GM19324 (cell line): ENCODE measurements around the gene SELPLG.
"Not testable (repeated sequence)": the region's sequence is repeated elsewhere in the genome, so short reads cannot be mapped to it uniquely, and the experiment has no call there.

Experiments
- ATAC-seq: cut with Tn5 transposase; IDR thresholded peaks from one replicate; pipeline ENCODE4 v1.9.1; 2021; ENCODE audit warnings: mild to moderate bottlenecking, moderate library complexity; ENCODE audit not compliant: unreplicated experiment, low FRiP score

The SELPLG gene

GRCh38 chr12:108592033-108592909 lies 41.4 kb downstream of the SELPLG start:
- no peak for ATAC-seq

GRCh38 chr12:108591267-108591980 lies 42.3 kb downstream of the SELPLG start:
- no peak for ATAC-seq

- ATAC-seq = not testable (repeated sequence)
Measured at GRCh38 chr12:108590463-108590862, 43.2 kb downstream of the SELPLG start.

- ATAC-seq = no peak
Measured at GRCh38 chr12:108589840-108590229, 43.9 kb downstream of the SELPLG start.

- ATAC-seq = no peak
Measured at GRCh38 chr12:108589028-108589839, 44.5 kb downstream of the SELPLG start.

- no peak for ATAC-seq
Measured at GRCh38 chr12:108587826-108588225, 45.9 kb downstream of the SELPLG start.

GRCh38 chr12:108586306-108586705 lies 47.4 kb downstream of the SELPLG start:
- no peak for ATAC-seq

DNA sequence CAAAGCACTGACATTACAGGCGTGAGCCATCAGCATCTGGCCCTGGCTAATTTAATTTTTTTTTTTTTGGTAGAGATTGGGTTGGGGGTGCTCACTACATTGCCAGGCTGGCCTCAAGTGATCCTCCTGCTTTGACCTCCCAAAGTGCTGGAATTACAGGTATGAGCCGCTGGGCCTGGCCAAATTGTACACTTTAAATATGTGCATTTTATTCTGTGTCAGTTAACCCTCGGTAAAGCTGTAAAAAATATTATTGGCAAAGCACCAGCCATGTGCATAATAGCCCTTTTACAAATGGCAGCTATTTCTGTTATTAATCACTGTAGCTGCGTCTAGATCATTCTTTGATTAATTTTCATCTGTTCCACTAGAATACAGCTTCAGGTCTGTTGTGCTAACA lies 47.8 kb downstream of the SELPLG start:
- no peak for ATAC-seq

GRCh38 chr12:108584456-108585065 lies 49.1 kb downstream of the SELPLG start:
- no peak for ATAC-seq

DNA sequence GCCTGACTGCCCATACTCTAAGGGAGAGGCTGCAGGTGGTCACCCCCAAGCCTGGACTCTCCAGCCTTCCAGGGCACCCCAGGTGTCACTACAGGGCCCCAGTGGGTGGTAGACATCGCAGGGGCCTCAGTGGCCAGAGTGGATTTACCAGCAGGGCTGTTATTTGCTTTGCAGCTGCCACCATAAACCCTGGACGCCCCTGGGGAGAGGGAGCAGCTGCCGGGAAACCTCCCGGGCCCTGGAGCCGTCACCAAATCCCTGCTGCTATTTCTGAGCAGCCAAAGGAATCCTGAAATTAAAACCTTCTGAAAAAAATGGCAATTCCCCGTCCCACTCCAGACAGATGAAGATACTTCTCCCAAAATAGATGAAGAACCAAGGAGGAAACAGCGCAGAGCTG lies 49.7 kb downstream of the SELPLG start:
- ATAC-seq = no peak

DNA sequence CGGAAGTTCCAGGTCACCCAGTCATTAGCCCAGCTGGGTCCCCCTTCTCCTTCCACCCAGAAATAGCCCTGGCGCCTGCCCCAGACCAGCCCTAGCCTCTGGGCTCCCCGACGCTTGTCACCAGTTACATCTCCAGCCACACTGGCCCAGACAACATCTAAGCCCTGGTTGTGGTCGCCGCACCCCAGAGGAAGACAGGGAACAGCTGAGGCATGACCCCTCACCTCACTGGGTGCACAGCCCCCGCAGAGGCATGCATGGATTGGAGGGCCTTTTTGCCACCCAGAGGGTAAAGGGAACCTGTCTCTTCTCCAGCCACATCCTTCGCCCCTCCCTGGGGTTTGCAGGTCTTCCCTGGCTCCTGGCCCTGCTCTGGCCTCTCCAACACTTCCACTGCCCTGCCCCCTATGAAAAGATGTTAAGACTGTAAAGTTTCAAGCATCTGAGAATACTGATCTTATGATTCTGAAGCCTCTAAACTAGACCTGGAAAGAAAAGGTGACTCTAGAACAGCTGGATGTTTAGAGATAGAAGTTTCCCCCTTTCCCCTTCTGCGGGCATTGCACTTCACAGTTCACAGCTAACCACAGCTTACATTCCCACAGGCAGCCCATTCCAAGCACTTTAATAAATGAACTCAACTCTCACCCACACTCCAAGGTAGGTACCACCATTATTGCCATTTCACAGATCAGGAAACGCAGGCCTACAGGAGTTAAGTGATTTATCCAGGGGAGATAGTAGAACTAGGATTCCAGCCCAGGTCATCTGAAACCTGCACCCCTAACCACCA lies 50.5 kb downstream of the SELPLG start:
- no peak for ATAC-seq

GRCh38 chr12:108582509-108582908 lies 51.2 kb downstream of the SELPLG start:
- no peak for ATAC-seq

DNA sequence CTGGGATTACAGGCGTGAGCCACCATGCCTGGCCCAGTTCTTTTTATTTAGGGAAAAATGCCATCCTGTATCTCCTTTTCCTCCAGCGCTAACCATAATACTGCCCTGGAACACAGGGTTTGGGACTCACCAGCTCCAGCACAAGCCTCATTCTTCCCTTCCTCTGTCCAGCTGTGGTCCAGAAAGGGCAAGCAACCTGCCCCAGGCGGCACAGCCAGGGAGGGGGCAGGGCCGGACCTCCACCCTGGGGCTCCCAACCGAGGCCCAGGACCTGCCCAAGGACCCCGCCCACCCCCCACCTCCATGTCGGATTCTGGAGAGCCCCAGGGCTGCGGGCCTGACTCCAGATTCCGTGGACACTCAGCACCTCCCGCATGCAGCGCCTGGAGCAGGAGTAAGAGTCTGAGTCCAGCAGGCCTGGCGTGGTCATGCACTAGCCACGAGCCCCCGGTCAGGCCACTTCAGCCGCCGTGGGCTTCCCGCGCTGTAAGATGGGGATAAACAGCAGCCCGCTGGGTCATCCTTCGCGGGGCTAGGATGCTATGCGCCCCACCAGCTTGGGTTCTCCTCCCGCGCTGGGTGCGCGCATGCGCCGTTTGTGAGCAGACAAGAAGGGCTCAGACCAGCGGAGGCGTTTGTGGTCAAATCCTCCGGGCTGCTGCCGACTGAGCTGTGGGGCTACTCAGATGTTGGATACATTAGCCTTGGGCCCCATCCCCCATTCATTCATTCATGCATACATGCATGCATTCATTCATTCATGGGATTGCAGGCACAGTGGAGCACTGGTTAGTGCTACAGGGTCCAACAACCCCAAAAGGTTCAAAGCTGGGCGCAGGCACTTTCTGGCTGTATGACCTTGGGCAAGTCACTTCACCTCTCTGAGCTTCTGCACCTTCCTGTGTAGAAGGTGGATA lies 52.1 kb downstream of the SELPLG start:
- ATAC-seq = no peak

GRCh38 chr12:108580531-108580930 lies 53.2 kb downstream of the SELPLG start:
- no peak for ATAC-seq

- ATAC-seq = no peak
Measured at GRCh38 chr12:108578813-108579212, 54.9 kb downstream of the SELPLG start.

DNA sequence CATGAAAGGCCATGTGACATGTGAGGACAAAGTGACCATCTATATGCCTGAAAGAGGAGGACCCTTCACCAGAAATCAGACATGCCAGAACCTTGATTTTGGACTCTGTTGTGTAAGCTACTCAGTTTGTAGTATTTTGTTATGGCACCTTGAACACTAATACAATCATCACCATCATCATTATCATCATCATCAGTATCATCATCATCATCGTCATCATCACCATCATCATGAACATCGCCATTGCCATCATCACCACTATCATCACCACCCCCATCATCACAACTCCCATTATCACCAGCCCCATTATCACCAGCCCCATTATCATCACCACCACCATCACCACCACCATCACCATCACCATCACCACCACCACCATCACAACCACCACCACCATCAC lies 55.4 kb downstream of the SELPLG start:
- no peak for ATAC-seq

- ATAC-seq = no peak
Measured at GRCh38 chr12:108577458-108577857, 56.2 kb downstream of the SELPLG start.

GRCh38 chr12:108576660-108577234 lies 56.9 kb downstream of the SELPLG start:
- ATAC-seq = no peak
